Activated naive CD4-positive, alpha-beta T cell treated with anti-CD3 and anti-CD28 coated beads, Interleukin-2, amount 50 U/mL, for 16 hours (primary cell): ENCODE data around the gene SPEG.

Source experiments
- DNase-seq: peaks from one replicate; pipeline ENCODE4 v3.0.0-alpha.2; 2020

Gene SPEG

DNA sequence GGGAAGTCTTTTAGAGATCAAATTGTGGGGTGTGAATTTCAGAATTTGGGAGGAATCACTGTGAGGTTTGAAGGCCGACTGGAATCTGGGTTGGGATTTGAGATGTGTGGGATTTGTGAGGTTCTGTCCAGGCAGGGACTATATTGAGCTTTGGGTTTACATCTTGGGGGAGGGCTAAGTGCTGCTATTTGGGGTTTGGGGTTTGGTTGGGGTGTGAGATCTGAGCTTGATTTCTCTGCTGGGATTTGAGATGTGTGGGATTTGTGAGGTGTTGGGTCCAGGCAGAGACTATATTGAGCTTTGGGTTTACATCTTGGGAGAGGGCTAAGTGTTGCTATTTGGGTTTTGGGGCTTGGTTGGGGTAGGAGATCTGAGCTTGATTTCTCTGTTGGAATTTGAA lies 64.9 kb downstream of the SPEG start:
- DNase-seq, result no peak

DNA sequence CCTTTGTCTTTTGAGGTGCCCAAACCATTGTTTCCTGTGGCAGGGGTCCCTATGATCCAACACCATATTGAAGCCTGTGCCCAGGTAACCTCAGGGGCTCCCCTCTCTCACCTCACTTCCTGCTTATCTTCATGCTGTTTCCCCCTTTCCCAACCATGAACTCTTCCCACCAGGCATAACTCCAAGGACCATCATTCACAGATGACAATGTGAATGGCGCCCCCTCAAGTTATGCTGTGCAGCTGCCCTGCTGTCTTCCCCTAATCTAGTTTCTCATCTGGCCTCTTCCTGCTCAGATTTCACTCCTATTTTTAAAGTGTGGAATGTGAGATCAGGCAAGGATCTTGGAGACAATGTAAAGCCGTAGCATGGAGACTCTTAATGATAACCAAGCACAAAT lies 65.5 kb downstream of the SPEG start:
- DNase-seq, result no peak

- DNase-seq, result no peak
Measured at GRCh38 chr2:219501849-219502248, 67.2 kb downstream of the SPEG start.

DNA sequence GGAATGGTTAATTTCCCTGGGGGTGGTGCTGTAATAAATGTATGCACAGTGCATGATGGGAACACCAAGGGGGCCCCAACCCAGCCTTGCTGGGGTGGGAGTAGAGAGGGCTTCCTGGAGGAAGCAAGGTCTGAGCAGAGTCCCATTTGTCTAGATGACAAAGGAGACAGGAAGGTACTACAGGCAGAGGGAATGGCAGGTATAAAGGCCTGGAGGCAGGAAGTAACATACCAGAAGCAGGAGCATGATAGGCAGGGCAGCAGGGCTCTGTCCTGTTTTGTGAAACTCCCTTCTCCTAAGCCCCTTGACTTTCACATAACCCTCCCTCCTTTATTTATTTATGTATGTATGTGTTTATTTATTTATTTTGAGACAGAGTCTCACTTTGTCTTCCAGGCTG lies 68.0 kb downstream of the SPEG start:
- DNase-seq, result no peak

DNA sequence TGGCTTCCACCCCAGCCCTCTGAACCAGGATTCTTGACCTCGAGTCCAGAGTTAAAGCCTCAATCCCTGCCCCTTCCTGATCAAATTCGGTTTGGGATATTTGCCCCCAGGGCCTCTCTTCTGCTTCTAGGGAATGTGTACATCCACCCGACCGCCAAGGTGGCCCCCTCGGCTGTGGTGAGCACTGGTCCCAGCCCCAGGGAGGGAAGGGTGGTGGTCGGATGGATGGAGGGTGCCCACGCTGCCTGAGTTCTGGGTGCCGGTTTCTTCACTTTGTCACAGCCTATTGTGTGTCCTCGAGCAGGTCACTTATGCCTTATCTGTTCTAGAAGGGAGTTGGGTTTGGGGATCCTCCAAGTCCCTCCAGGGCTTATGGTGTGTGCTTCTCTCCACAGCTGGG lies 70.9 kb downstream of the SPEG start:
- DNase-seq, result no peak

DNA sequence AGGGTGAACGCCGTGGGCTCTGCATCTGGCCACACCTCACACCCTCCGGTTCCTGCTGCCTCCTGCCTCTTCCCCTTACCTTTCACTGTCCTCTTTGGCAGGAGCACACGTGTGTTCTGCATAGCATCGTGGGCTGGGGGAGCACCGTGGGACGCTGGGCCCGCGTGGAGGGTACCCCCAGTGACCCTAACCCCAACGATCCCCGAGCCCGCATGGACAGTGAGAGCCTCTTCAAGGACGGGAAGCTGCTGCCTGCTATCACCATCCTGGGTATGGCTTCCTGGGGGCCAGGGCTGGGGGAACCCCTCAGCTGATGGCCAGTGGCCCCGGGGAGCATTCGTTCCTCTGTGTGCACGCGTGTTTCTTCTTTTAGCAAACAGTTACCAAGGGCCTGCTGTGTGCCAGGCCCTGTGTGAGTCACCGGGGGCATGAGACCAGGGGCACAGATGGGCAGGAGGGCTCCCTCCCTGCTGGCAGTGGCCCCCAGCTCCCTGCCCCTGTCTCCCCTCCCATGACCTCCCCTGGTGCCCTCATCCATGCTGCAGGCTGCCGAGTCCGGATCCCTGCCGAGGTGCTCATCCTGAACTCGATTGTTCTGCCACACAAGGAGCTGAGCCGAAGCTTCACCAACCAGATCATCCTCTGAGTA lies 71.6 kb downstream of the SPEG start:
- DNase-seq, result no peak

GRCh38 chr2:219506802-219507526 lies 72.3 kb downstream of the SPEG start:
- no peak for DNase-seq

DNA sequence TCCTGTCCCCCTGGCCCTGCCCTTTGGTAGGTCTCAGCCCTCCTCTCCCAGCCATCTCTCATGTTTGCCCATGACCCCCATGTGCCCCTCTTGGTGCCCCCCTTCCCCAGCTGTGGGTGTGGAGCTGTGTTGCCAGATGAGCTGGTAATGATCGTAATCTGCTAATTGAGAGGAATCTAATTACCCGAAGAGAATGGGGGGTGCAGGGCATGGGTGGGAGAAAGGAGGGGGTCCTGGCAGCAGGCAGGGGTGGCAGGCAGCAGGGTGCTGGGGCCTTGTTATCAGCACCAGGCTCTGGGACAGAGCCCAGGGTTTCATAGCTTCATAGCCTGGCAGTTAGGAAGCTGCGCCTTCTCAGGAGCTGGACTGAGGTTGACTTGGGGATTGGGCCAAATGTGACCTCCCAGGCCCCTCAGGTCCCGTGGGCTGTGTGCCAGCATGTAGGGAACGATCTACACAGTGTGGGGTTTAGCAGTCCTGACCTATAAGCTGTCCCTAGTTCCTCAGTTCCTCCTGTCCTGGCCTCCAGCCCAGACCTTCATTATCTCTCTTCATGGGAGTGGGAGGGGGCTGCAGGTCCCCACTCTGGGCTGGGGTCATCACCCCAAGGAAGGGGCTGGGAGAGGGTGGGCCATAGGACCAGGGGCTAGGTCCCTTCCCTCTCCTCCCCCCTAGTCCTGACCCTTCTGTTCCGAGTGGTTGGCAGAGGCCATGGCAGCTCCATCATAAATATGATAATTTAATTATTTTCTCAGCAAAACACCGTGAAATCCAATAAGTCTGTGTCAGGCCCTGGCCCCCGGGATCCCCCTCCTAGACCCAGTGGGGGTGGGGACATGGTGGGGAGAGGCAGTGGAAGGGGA lies 73.2 kb downstream of the SPEG start:
- no peak for DNase-seq

DNA sequence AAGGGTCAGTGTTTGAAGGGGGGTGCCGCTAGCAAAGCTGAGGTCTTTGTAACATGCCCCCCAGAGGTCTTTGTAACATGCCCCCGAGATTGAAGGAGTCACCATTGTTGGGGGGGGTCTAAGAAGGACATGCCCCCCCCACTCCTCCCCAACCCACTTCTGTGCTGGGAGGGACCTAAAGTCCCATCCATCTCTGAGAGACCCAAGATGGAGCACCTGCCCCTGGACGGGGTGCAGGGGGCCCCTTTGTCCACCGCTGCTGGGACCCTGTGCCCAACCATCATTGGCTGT lies 73.7 kb downstream of the SPEG start:
- no peak for DNase-seq

DNA sequence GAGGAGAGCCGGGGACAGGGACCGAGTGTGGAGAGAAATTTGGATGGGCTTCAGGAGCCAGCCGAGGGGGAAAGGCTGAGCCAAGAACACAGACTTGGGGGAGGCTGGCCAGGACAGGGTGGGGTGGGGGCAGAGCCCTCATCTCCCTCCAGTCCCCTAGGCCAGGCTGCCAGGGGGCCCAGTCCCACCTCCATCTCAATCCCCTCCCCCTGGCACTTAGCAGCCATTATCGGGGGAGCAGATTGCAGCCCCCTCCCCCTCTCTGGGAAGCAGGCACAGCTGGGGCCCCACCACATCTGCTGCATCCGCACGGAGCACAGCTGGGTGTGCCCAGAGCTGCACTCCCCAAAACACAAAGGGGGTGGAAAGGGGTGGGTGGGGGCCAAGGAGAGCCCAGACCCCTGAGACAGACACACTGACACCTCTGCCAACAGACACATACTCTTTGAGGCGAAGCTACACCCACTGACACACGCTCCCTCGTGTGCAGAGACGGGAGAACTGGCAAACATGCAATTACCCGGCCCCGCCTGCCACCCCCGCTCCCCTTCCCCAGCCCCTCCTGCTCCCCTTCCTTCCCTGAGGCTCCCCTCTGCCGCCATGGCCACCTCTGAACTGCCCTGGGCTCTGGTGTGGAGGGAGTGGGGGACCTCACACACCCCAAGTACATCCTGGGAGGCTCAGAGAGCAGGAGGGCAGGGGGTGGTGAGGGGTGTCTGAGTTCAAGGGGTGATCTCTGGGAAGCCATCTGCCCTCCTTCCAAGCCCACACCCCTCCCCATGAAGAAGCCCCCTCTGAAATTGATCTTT lies 74.5 kb downstream of the SPEG start:
- no peak for DNase-seq

GRCh38 chr2:219509780-219510511 lies 75.3 kb downstream of the SPEG start:
- DNase-seq, result peak; percentile 62

DNA sequence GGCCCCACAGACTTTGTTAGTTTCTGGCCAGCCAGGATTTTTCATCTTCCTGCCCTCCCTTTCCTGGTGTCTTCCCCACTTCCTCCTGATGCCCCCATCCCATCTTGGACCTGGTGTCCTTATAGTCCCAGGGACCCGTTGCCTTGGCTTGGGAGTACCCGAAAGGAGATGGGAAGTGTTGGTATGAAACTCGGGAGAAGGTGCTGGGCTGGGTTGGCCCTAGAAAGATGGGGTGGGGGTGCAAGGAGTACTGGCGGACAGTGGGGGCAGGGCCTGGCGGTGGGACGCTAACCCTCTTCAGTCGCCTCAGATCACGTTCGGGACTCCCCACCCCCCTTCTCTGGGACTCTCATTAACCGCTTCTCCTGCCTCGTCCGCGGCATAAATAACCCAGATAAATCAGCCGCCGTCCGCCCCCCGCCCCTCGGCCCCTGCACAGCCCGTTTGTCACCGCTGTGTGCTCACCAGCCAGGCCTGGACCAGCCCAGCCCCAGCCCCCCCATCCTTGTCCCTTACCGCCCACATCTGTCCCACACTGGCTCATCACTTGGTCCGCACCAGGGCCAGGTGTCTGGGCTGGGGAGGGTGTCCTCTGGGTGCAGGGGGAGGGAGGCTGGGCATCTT lies 76.0 kb downstream of the SPEG start:
- DNase-seq, result no peak

DNA sequence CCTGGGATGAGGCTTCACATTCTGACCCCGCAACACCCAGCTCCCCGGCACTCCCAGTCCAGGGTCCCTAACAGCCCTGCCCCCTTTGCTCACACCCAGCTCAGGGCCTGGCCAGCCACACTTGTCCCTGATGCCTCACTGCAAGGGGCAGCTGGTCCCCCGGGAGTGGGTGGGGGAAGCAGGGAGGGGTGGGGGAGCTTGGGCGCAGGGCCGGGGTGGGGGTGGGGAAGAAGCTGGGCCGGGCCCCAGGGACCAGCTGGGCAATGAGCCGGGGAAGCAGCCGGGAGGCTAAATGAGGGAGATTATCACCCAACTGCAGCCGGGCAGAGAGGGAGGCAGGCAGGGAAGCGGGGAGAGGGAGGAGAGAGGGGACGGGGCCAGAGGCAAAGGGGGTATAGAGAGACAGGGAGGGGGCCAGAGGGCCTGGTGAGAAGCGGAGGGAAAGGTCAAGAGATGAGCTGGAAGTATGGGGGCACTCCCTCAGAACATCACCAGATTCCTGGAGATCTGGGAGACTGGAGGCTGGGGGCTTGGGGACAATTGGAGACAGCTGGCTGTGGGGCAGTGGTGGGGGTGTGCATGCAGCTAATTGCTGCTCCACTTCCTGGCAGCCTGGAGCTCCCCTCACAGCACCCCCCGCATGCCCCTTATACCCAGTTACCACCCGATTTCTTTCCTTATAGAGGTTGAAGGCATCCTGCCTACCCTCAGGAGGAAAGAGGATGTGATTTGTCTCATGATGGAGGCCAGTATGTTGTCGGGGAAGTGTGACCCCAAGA lies 77.1 kb downstream of the SPEG start:
- no peak for DNase-seq

DNA sequence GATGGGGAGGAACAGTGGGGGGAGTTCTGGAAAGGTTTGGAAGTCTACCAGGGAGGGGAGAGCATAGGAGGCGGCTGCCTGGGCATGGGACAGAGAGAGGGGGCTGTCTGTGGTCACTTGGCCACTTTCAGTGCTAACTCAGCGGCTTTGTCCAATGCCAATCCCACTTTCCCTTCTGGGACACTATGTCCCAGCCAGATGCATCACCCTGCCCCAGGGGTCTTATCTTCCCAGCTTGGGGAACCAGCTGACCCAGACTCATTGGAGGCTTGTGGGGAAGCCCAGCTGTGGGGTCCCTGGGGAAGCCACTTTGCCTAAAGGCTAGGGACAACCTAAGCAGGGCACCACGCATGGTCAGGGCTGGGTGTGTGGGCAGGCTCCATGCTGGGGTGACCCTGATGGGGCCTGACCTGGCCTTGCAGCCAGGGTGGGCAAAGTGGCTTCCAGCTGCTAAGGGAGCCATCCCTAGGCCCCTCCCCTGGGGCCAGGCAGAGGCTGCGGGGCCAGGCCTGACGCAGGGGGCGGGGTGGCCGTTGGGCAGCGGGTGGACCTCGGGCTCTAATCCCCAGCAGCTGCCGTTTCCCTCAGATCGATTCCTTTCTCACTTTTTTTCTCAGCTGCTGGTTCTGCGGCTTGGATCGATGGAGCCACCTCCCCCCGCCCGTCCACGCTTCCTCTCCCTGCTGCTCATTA lies 78.0 kb downstream of the SPEG start:
- DNase-seq, result no peak

- no peak for DNase-seq
Measured at GRCh38 chr2:219513787-219514186, 79.1 kb downstream of the SPEG start.

- DNase-seq, result no peak
Measured at GRCh38 chr2:219514196-219514761, 79.6 kb downstream of the SPEG start, which contains the start of gene ASIC4. TSS of gene ASIC4 (plus strand) at chr2:219514482. CDS start at chr2:219514725, 243 bp downstream.

DNA sequence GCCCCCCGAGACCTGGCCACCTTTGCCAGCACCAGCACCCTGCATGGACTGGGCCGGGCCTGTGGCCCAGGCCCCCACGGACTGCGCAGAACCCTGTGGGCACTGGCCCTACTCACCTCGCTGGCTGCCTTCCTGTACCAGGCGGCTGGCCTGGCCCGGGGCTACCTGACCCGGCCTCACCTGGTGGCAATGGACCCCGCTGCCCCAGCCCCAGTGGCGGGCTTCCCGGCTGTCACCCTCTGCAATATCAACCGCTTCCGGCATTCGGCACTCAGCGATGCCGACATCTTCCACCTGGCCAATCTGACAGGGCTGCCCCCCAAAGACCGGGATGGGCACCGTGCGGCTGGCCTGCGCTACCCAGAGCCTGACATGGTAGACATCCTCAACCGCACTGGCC lies 80.2 kb downstream of the SPEG start:
- DNase-seq, result no peak

GRCh38 chr2:219515874-219516629 lies 81.4 kb downstream of the SPEG start:
- DNase-seq, result no peak

DNA sequence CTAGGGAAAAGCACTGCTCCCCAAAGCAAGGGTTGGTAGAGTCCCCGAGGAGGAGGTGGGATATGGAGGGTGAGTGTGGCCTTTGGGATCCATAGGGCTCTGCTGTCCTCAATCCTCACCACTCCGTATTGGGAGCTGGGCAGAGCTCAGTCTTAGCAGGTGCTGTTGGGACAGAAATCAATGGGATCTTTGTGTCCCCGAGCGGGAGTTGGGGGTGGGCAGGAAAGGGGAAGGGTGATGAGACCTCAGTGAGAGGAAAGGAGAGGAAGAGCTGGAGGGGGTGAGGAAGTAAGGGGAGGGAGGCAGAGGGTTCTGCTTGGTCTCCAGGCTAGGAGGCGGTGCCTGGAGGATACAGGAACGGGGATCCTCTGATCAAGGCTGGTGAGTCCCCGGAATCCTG lies 82.2 kb downstream of the SPEG start:
- DNase-seq, result no peak
